H1 (cell line): Measurements from ENCODE around the gene SLC6A7. TPM values are rescaled to one million over a fixed set of nuclear protein-coding genes. Genes with fewer than 3 reads are reported as not detected.

ENCODE experiments used
- ASH2L ChIP-seq: fragments of 200-600, 300-600 bp; sonication (generic); IDR thresholded peaks from one replicate; pipeline ENCODE4 v1.7.1; 2017; ENCODE audit warnings: low read length
- CTCF ChIP-seq, 3 experiments: IDR thresholded peaks; 1 replicate in 2 of 3; 2 replicates in 1 of 3; pipeline versions ENCODE4 v1.5.1 to v1.6.1; 2011; ENCODE audit warnings: low read length in 3 of 3, mild to moderate bottlenecking in 3 of 3, inconsistent platforms in 2 of 3, low read depth in 1 of 3, moderate library complexity in 1 of 3; ENCODE audit not compliant: insufficient read depth in 1 of 3; ENCODE audit errors: control extremely low read depth in 1 of 3
- GTF2F1 ChIP-seq: IDR thresholded peaks from 2 replicates; pipeline ENCODE4 v1.6.1; 2012; ENCODE audit warnings: low read depth, low read length, improper control_type of control experiment, borderline replicate concordance
- KDM5A ChIP-seq: fragments of 200-600 bp; IDR thresholded peaks from 2 replicates; pipeline ENCODE4 v1.7.1; 2012; ENCODE audit warnings: mild to moderate bottlenecking, low read length, inconsistent platforms, mixed read lengths
- polyA plus RNA-seq, 7 experiments: library from polyadenylated mRNA; depleted of rRNA in 3 of 7; stranded (reverse) in 5 of 7; unstranded in 2 of 7; fragments of >200 nt in 5 of 7; fragments of 200-250 nt in 2 of 7; gene quantifications; 1 replicate in 5 of 7; 2 replicates in 1 of 7; 4 replicates in 1 of 7; pipeline versions ENCODE4 v1.2.1 to v1.2.3, GENCODE V29; 2011 to 2013; ENCODE audit warnings: missing spikeins in 2 of 7, mixed read lengths in 2 of 7
- total RNA-seq: library from RNA; stranded (reverse); fragmentation: NEBNext Ultra II Directional; extraction: Animal tissue kit (Norgen Biotek cat#: 25700); gene quantifications from 2 replicates; pipeline ENCODE4 v1.2.1, GENCODE V29; 2021

SLC6A7 gene
- total and polyA plus RNA-seq, 2 of the 8 experiments (the other 6 are each of a cell fraction or from before 2014, with no cell fraction given): 0.07 to 0.12 TPM

- TF ChIP-seq CTCF (IDR thresholded peaks at IDR 0.05; ENCODE audit: control extremely low read depth in 1 of 3, insufficient read depth in 1 of 3, low read depth in 1 of 3, low read length in 3 of 3): no peak
- no peak for TF ChIP-seq ASH2L
- no peak for TF ChIP-seq KDM5A
- no peak for TF ChIP-seq GTF2F1
Measured at GRCh38 chr5:150192462-150192861, 2.6 kb downstream of the SLC6A7 start (continued).
